Astrocyte (in vitro differentiated cells and primary cell): ENCODE data around the gene ZNF619. TPM values are rescaled to one million over a fixed set of nuclear protein-coding genes. Genes with fewer than 3 reads are reported as not detected.
A peak's percentile ranks its signal among the peaks of the same experiment; 100 is the strongest.

ENCODE experiments used
- DNase-seq: peaks from one replicate; pipeline ENCODE4 v3.0.0-alpha.2; 2010; ENCODE audit warnings: low read depth
- FAIRE-seq: peaks from 2 replicates; lab custom pipeline; 2011; peaks lifted over from hg19 to GRCh38; lab: Jason Lieb, UNC
- H2AFZ ChIP-seq: 2 replicates; pipeline ENCODE4 v1.6.0; 2012; ENCODE audit warnings: low read depth, low read length, inconsistent platforms
- H3K27ac ChIP-seq: 2 replicates; pipeline ENCODE4 v1.5.1; 2011; ENCODE audit warnings: low read depth, low read length, inconsistent platforms
- H3K27me3 ChIP-seq: 2 replicates; pipeline ENCODE4 v1.6.0; 2011; ENCODE audit warnings: low read length, inconsistent platforms; ENCODE audit not compliant: insufficient read depth
- H3K36me3 ChIP-seq: 2 replicates; pipeline ENCODE4 v1.5.1; 2011; ENCODE audit warnings: low read length, inconsistent platforms; ENCODE audit not compliant: insufficient read depth
- H3K4me1 ChIP-seq: 2 replicates; pipeline ENCODE4 v1.5.1; 2011; ENCODE audit warnings: low read length, inconsistent platforms; ENCODE audit not compliant: insufficient read depth
- H3K4me2 ChIP-seq: 2 replicates; pipeline ENCODE4 v1.6.0; 2012; ENCODE audit warnings: low read length, inconsistent platforms
- H3K4me3 ChIP-seq: 2 replicates; pipeline ENCODE4 v1.5.1; 2011; ENCODE audit warnings: low read depth, mild to moderate bottlenecking, low read length, inconsistent platforms; ENCODE audit not compliant: insufficient read depth
- H3K79me2 ChIP-seq: 2 replicates; pipeline ENCODE4 v1.6.0; 2012; ENCODE audit warnings: mild to moderate bottlenecking, low read length, inconsistent platforms; ENCODE audit not compliant: insufficient read depth
- H3K9ac ChIP-seq: 2 replicates; pipeline ENCODE4 v1.6.0; 2012; ENCODE audit warnings: mild to moderate bottlenecking, low read length, inconsistent platforms
- H3K9me3 ChIP-seq: 2 replicates; pipeline ENCODE4 v1.5.1; 2012; ENCODE audit warnings: low read depth, mild to moderate bottlenecking, low read length, inconsistent platforms; ENCODE audit not compliant: insufficient read depth
- H4K20me1 ChIP-seq: 2 replicates; pipeline ENCODE4 v1.6.0; 2012; ENCODE audit warnings: low read length, inconsistent platforms; ENCODE audit not compliant: insufficient read depth
- H3K27ac Mint-ChIP-seq: one replicate; pipeline ENCODE4 v1.8.0; 2021; ENCODE audit warnings: mild to moderate bottlenecking, mixed read lengths; ENCODE audit not compliant: unreplicated experiment
- H3K27me3 Mint-ChIP-seq: one replicate; pipeline ENCODE4 v1.8.0; 2021; ENCODE audit warnings: low read depth, mixed read lengths; ENCODE audit not compliant: unreplicated experiment
- H3K36me3 Mint-ChIP-seq: one replicate; pipeline ENCODE4 v1.8.0; 2021; ENCODE audit warnings: low read depth, mixed read lengths; ENCODE audit not compliant: unreplicated experiment
- H3K4me1 Mint-ChIP-seq: one replicate; pipeline ENCODE4 v1.8.0; 2021; ENCODE audit warnings: low read depth, mixed read lengths; ENCODE audit not compliant: unreplicated experiment
- H3K4me3 Mint-ChIP-seq: one replicate; pipeline ENCODE4 v1.8.0; 2021; ENCODE audit warnings: mild to moderate bottlenecking, moderate library complexity, mixed read lengths; ENCODE audit not compliant: unreplicated experiment
- H3K9me3 Mint-ChIP-seq: one replicate; pipeline ENCODE4 v1.8.0; 2021; ENCODE audit warnings: mild to moderate bottlenecking, mixed read lengths; ENCODE audit not compliant: unreplicated experiment
- CTCF ChIP-seq: IDR thresholded peaks from 2 replicates; pipeline ENCODE4 v1.5.1; 2011; ENCODE audit warnings: low read depth, mild to moderate bottlenecking, inconsistent platforms, low read length, moderate library complexity; ENCODE audit not compliant: insufficient read depth
- EZH2 ChIP-seq: IDR thresholded peaks from 2 replicates; pipeline ENCODE4 v1.6.1; 2012; ENCODE audit warnings: mild to moderate bottlenecking, low read length, inconsistent platforms; ENCODE audit not compliant: insufficient read depth
- total RNA-seq: library from RNA; stranded (reverse); gene quantifications from 2 replicates; pipeline ENCODE4 v1.2.1, GENCODE V29; 2021

Gene ZNF619
- total RNA-seq, 1 donor from 2014 or later: 3.4 TPM

GRCh38 chr3:40455328-40455727 is 21.6 kb upstream of the ZNF619 start:
- FAIRE-seq (no peak), DNase-seq (no peak)
- peaks cover 26% of the 10 kb centered on the region for H4K20me1 ChIP-seq
- TF ChIP-seq EZH2: no peak
- no peak for TF ChIP-seq CTCF
- no peaks in the 10 kb centered on the region for H3K9me3 ChIP-seq
- no peaks in the 10 kb centered on the region for H3K27me3 ChIP-seq
- Mint-ChIP-seq H3K9me3 (no peaks in the 10 kb centered on the region), H3K4me3 (no peak overlapping the region), H3K36me3 (peaks cover 7% of the 10 kb centered on the region), H3K4me1 (peaks cover 11% of the 10 kb centered on the region), H3K27ac (no peak overlapping the region), H3K27me3 (no peaks in the 10 kb centered on the region)
- H3K4me1 ChIP-seq: peaks cover 9% of the 10 kb centered on the region
- H3K4me3 ChIP-seq: no peak overlapping the region
- H3K4me2 ChIP-seq: no peak overlapping the region
- H2AFZ ChIP-seq: no peak overlapping the region
- H3K79me2 ChIP-seq: peaks cover 32% of the 10 kb centered on the region
- peaks cover 21% of the 10 kb centered on the region for H3K36me3 ChIP-seq
- H3K9ac ChIP-seq: no peak overlapping the region
- H3K27ac ChIP-seq: no peak overlapping the region

GRCh38 chr3:40456279-40456939 is 20.5 kb upstream of the ZNF619 start:
- Mint-ChIP-seq H3K27me3 (no peaks in the 10 kb centered on the region), H3K4me3 (peak overlapping the region; percentile 90), H3K27ac (peak overlapping the region; percentile 92), H3K9me3 (no peaks in the 10 kb centered on the region), H3K4me1 (peaks cover 12% of the 10 kb centered on the region), H3K36me3 (peaks cover 10% of the 10 kb centered on the region)
- peak overlapping the region; percentile 95 for H3K9ac ChIP-seq
- H2AFZ ChIP-seq: peak overlapping the region; percentile 87
- FAIRE-seq (no peak), DNase-seq (no peak)
- peaks cover 9% of the 10 kb centered on the region for H3K4me1 ChIP-seq
- peak overlapping the region; percentile 92 for H3K27ac ChIP-seq
- TF ChIP-seq EZH2: no peak
- no peak for TF ChIP-seq CTCF
- peaks cover 36% of the 10 kb centered on the region for H4K20me1 ChIP-seq
- H3K27me3 ChIP-seq: no peaks in the 10 kb centered on the region
- H3K4me2 ChIP-seq: peak overlapping the region; percentile 95
- H3K36me3 ChIP-seq: peaks cover 30% of the 10 kb centered on the region
- no peaks in the 10 kb centered on the region for H3K9me3 ChIP-seq
- peak overlapping the region; percentile 95 for H3K4me3 ChIP-seq
- peaks cover 36% of the 10 kb centered on the region for H3K79me2 ChIP-seq
